Ovary (tissue), 9 donors: ENCODE results near the gene C3. TPM values are rescaled to one million over a fixed set of nuclear protein-coding genes. Genes with fewer than 3 reads are reported as not detected.

Experiments
- DNase-seq, 5 donors: peaks; one replicate each; pipeline ENCODE4 v3.0.0-alpha.2; 2019 to 2020
- H3K27ac ChIP-seq, 2 donors: fragments of 200-600 bp; one replicate each; pipeline versions ENCODE4 v1.5.1 to v1.8.0; 2019 to 2022
- H3K27me3 ChIP-seq: fragments of 200-600 bp; one replicate; pipeline ENCODE4 v1.8.0; 2022
- H3K36me3 ChIP-seq: fragments of 200-600 bp; sonication (generic); one replicate; pipeline ENCODE4 v1.5.1; 2019
- H3K4me1 ChIP-seq: one replicate; pipeline ENCODE4 v1.8.1; 2013; ENCODE audit warnings: mild to moderate bottlenecking, moderate library complexity; ENCODE audit not compliant: insufficient read depth
- H3K4me3 ChIP-seq: fragments of 200-600 bp; sonication (generic); one replicate; pipeline ENCODE4 v1.5.1; 2017
- H3K9me3 ChIP-seq, 2 donors: fragments of 200-600 bp in 1 of 2; sonication (generic) in 1 of 2; one replicate each; pipeline versions ENCODE4 v1.5.1 to v1.8.1; 2013 to 2019; ENCODE audit warnings: mild to moderate bottlenecking in 1 of 2, moderate library complexity in 1 of 2
- CTCF ChIP-seq, 3 donors: fragments of 450-650 bp in 2 of 3; fragments of 200-600 bp in 1 of 3; IDR thresholded peaks; one replicate each; pipeline versions ENCODE4 v1.5.1 to v1.8.0; 2016 to 2022; ENCODE audit warnings: antibody characterized with exemption in 3 of 3, mild to moderate bottlenecking in 1 of 3
- EP300 ChIP-seq: sonication (generic); formaldehyde crosslinking; IDR thresholded peaks from one replicate; pipeline ENCODE4 v1.6.1; 2017; ENCODE audit warnings: antibody characterized with exemption
- POLR2A ChIP-seq: fragments of 450-650 bp; IDR thresholded peaks from one replicate; pipeline ENCODE4 v1.6.1; 2017; ENCODE audit warnings: antibody characterized with exemption, mild to moderate bottlenecking, moderate library complexity
- WGBS, 3 donors: extraction: QIAGEN DNeasy Blood & Tissue Kit in 1 of 3; methylation state at CpG; one replicate each; pipeline versions ENCODE4 v1.1.5 to v1.1.7; 2013 to 2017; 5-methylcytosine and 5-hydroxymethylcytosine counted together
- intact Hi-C, 4 donors: fragments of 100-400 bp; cut with DNase I; formaldehyde crosslinking; loops; one replicate each; pipeline versions ENCODE4 v1.11.0 to v1.15.1; 2022 to 2023
- polyA plus RNA-seq, 2 donors: library from polyadenylated mRNA; stranded (reverse); fragments of 200-250 nt in 1 of 2; fragments of 350-450 nt in 1 of 2; fragmentation: Illumina TruSeq in 1 of 2; extraction: RNeasy Lipid Tissue Mini Kit (QIAGEN cat#74804) in 1 of 2; gene quantifications; one replicate each; pipeline ENCODE4 v1.2.3, GENCODE V29; 2013 to 2014
- total RNA-seq, 7 donors: library from RNA; depleted of rRNA in 2 of 7; stranded (reverse); fragments of >200 nt in 2 of 7; fragmentation: NEBNext Ultra II Directional in 3 of 7; extraction: Animal tissue kit (Norgen Biotek cat#: 25700) in 3 of 7; gene quantifications; one replicate each; pipeline versions ENCODE4 v1.1.0 to v1.2.4, GENCODE V29; 2016 to 2023
- donor health status: DM: no; HTN: no; CAD: no; lungs with moderate emphysema.
- donor health status: DM: no; HTN: no; CAD: no.
- donor health status: Bipolar disorder and iron deficiency.
- donor health status: DM: yes; HTN: yes; CAD: no.
- donor health status: DM: no; HTN: no; CAD: no.
- donor health status: DM: yes; HTN: yes; CAD: no.

Gene C3
- total and polyA plus RNA-seq, 9 donors, result 130 to 3,887 (median 1,173) TPM

GRCh38 chr19:6706633-6706958, 13.9 kb downstream of the C3 start:
- H3K27ac ChIP-seq, result no peak overlapping the region
- DNase-seq, result no peak
- intact Hi-C loops, result loop anchor here in 1 of 4 donors (10.0 kb wide), 1 partner anchor 48 kb away; no protein-coding TSS in a partner anchor
- no peaks in the 10 kb centered on the region for H3K4me1 ChIP-seq
- H3K9me3 ChIP-seq, result no peaks in the 10 kb centered on the region
- WGBS, 3 donors, result 38 to 54% (median 39%) methylated on average over 3 of the region's 3 CpGs
- H3K4me3 ChIP-seq, result no peak overlapping the region
- TF ChIP-seq EP300 (no peak), POLR2A (no peak), CTCF (IDR thresholded peaks at IDR 0.05) (no peak)
- no peaks in the 10 kb centered on the region for H3K27me3 ChIP-seq
- no peaks in the 10 kb centered on the region for H3K36me3 ChIP-seq

GRCh38 chr19:6705931-6706632, 14.4 kb downstream of the C3 start:
- 78 to 82% (median 79%) methylated on average over 11 of the region's 11 CpGs for WGBS, 3 donors
- Histone ChIP-seq H3K4me1 (no peaks in the 10 kb centered on the region), H3K27ac (no peak overlapping the region), H3K36me3 (no peaks in the 10 kb centered on the region), H3K9me3 (no peaks in the 10 kb centered on the region), H3K4me3 (no peak overlapping the region), H3K27me3 (no peaks in the 10 kb centered on the region)
- DNase-seq, result no peak
- intact Hi-C loops, result loop anchor here in 1 of 4 donors (10.0 kb wide), 1 partner anchor 49 kb away; no protein-coding TSS in a partner anchor
- TF ChIP-seq POLR2A (no peak), CTCF (IDR thresholded peaks at IDR 0.05) (no peak), EP300 (no peak)

- no peaks in the 10 kb centered on the region for H3K36me3 ChIP-seq
- no peaks in the 10 kb centered on the region for H3K4me1 ChIP-seq
- no peak overlapping the region for H3K4me3 ChIP-seq
- H3K27ac ChIP-seq, result no peak overlapping the region
- no peaks in the 10 kb centered on the region for H3K27me3 ChIP-seq
- TF ChIP-seq EP300 (no peak), CTCF (IDR thresholded peaks at IDR 0.05) (no peak), POLR2A (no peak)
- 85 to 88% (median 86%) methylated on average over 8 of the region's 8 CpGs for WGBS, 3 donors
- intact Hi-C loops, result loop anchor here in 1 of 4 donors (10.0 kb wide), 1 partner anchor 54 kb away; no protein-coding TSS in a partner anchor
- no peaks in the 10 kb centered on the region for H3K9me3 ChIP-seq
- no peak for DNase-seq
These were observed 19.7 kb downstream of the C3 start for GRCh38 chr19:6700586-6701316.

- intact Hi-C loops, result loop anchor here in 1 of 4 donors (10.0 kb wide), 1 partner anchor 55 kb away; no protein-coding TSS in a partner anchor
- no peak overlapping the region for H3K4me3 ChIP-seq
- no peaks in the 10 kb centered on the region for H3K36me3 ChIP-seq
- no peaks in the 10 kb centered on the region for H3K27me3 ChIP-seq
- no peak for DNase-seq
- H3K9me3 ChIP-seq, result no peaks in the 10 kb centered on the region
- no peaks in the 10 kb centered on the region for H3K4me1 ChIP-seq
- TF ChIP-seq CTCF (IDR thresholded peaks at IDR 0.05) (no peak), POLR2A (no peak), EP300 (no peak)
- H3K27ac ChIP-seq, result no peak overlapping the region
These were observed 20.5 kb downstream of the C3 start for GRCh38 chr19:6699935-6700334.
